Testis (tissue), 2 donors: Measurements from ENCODE around the gene DCUN1D1.

Experiments
- POLR2A ChIP-seq: fragments of 450-650 bp; IDR thresholded peaks from one replicate; pipeline ENCODE4 v1.6.1; 2017; ENCODE audit warnings: antibody characterized with exemption, mild to moderate bottlenecking, moderate library complexity
- TF ChIP-seq, protein P1 (sequence below), 3 experiments: fragments of 450-650 bp in 2 of 3; fragments of 200-600 bp in 1 of 3; sonication (generic) in 1 of 3; IDR thresholded peaks; one replicate each; pipeline ENCODE4 v1.5.1; 2016 to 2019; ENCODE audit warnings: antibody characterized with exemption in 3 of 3, mild to moderate bottlenecking in 2 of 3, moderate library complexity in 1 of 3

DNA sequence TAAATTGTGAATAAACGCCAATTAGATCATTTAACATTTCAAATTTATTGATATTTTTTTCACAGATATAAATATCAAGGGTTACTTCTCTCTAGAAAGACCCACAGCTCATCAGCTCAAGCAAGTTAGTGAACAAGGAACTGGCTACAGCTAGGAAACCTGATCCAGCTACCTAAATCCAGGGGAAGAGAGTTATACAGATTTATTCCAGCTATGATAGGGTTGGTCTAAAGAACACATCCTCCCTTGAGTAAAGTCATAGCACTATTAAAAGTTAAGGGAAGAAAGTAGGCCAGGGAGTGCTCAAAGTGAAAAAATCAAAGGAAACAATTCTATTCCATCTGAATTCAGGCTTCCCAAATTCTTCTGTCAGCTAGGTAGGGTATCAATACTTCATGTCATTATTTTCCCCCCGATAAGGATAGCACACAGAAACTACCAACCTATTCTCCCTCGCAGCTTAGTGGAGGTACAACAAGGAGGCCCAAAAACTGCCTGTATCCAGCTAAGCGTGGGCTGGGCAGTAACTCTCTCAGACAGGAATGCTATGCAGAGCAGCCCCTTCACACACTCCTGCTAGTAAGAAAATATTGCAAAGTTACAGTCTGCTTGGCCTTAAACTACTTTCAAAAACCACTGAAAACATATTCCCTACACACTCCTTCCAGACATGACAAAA is 44.0 kb downstream of the DCUN1D1 start:
- TF ChIP-seq, protein P1, sequence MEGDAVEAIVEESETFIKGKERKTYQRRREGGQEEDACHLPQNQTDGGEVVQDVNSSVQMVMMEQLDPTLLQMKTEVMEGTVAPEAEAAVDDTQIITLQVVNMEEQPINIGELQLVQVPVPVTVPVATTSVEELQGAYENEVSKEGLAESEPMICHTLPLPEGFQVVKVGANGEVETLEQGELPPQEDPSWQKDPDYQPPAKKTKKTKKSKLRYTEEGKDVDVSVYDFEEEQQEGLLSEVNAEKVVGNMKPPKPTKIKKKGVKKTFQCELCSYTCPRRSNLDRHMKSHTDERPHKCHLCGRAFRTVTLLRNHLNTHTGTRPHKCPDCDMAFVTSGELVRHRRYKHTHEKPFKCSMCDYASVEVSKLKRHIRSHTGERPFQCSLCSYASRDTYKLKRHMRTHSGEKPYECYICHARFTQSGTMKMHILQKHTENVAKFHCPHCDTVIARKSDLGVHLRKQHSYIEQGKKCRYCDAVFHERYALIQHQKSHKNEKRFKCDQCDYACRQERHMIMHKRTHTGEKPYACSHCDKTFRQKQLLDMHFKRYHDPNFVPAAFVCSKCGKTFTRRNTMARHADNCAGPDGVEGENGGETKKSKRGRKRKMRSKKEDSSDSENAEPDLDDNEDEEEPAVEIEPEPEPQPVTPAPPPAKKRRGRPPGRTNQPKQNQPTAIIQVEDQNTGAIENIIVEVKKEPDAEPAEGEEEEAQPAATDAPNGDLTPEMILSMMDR (IDR thresholded peaks at IDR 0.05): no peak
- no peak for TF ChIP-seq POLR2A
